Ishikawa (cell line): Measurements from ENCODE around the gene HGS.

ENCODE experiments used
- CEBPB ChIP-seq: IDR thresholded peaks from 2 replicates; pipeline ENCODE4 v1.6.1; 2012
- CREB1 ChIP-seq: IDR thresholded peaks from 2 replicates; pipeline ENCODE4 v1.6.1; 2012; ENCODE audit warnings: low read depth
- EGR1 ChIP-seq: IDR thresholded peaks from 2 replicates; pipeline ENCODE4 v1.6.1; 2012
- EP300 ChIP-seq: IDR thresholded peaks from 2 replicates; pipeline ENCODE4 v1.6.1; 2012; ENCODE audit warnings: borderline replicate concordance
- FOXM1 ChIP-seq: IDR thresholded peaks from 2 replicates; pipeline ENCODE4 v1.6.1; 2012; ENCODE audit warnings: low read depth, borderline replicate concordance
- MAX ChIP-seq: IDR thresholded peaks from 2 replicates; pipeline ENCODE4 v1.6.1; 2012
- NFIC ChIP-seq: IDR thresholded peaks from 2 replicates; pipeline ENCODE4 v1.6.1; 2012
- RAD21 ChIP-seq: IDR thresholded peaks from 2 replicates; pipeline ENCODE4 v1.6.1; 2012; ENCODE audit warnings: low read depth
- REST ChIP-seq: IDR thresholded peaks from 2 replicates; pipeline ENCODE4 v1.6.1; 2012; ENCODE audit warnings: low read depth, mild to moderate bottlenecking
- TAF1 ChIP-seq: IDR thresholded peaks from 2 replicates; pipeline ENCODE4 v1.6.1; 2012; ENCODE audit warnings: low read depth, mild to moderate bottlenecking
- TCF12 ChIP-seq: IDR thresholded peaks from 2 replicates; pipeline ENCODE4 v1.6.1; 2012; ENCODE audit warnings: low read depth
- TEAD4 ChIP-seq: IDR thresholded peaks from 2 replicates; pipeline ENCODE4 v1.6.1; 2012
- USF1 ChIP-seq: IDR thresholded peaks from 2 replicates; pipeline ENCODE4 v1.6.1; 2012
- YY1 ChIP-seq: IDR thresholded peaks from 2 replicates; pipeline ENCODE4 v1.6.1; 2012; ENCODE audit warnings: low read depth
- ZBTB7A ChIP-seq: IDR thresholded peaks from 2 replicates; pipeline ENCODE4 v1.6.1; 2012; ENCODE audit warnings: low read depth

The HGS gene

GRCh38 chr17:81708739-81709185, 25.0 kb downstream of the HGS start:
- TF ChIP-seq MAX (no peak), TAF1 (no peak), ZBTB7A (no peak), USF1 (no peak), EP300 (no peak), RAD21 (no peak), YY1 (no peak), CEBPB (no peak), REST (no peak), TEAD4 (no peak), FOXM1 (no peak), EGR1 (no peak)

- TF ChIP-seq CREB1 (no peak), TEAD4 (no peak), RAD21 (no peak), TAF1 (0 out of 2 replicates have a peak, but pooled peaks have one; percentile 3), ZBTB7A (0 out of 2 replicates have a peak, but pooled peaks have one; percentile 44), MAX (0 out of 2 replicates have a peak, but pooled peaks have one; percentile 10), TCF12 (no peak)
Measured at GRCh38 chr17:81710514-81711308, 26.9 kb downstream of the HGS start.

- peak; percentile 98 for TF ChIP-seq MAX
- TF ChIP-seq YY1: no peak
- peak; percentile 87 for TF ChIP-seq USF1
- peak; percentile 67 for TF ChIP-seq TCF12
- no peak for TF ChIP-seq EP300
- no peak for TF ChIP-seq REST
- peak; percentile 20; the same call in 1 of the 2 replicates for TF ChIP-seq CREB1
- TF ChIP-seq NFIC: peak; percentile 83
- no peak for TF ChIP-seq FOXM1
- TF ChIP-seq TAF1: no peak
- TF ChIP-seq EGR1: no peak
- no peak for TF ChIP-seq CEBPB
- peak; percentile 40 for TF ChIP-seq TEAD4
- no peak for TF ChIP-seq RAD21
Measured at GRCh38 chr17:81711814-81712467, 28.1 kb downstream of the HGS start, which contains the start of gene SLC25A10. Gene SLC25A10 (plus strand): TSS chr17:81712284. CDS start chr17:81712427, 143 bp downstream.

GRCh38 chr17:81712468-81713003, 28.7 kb downstream of the HGS start:
- TF ChIP-seq RAD21 (no peak; the same call in 1 of the 2 replicates), CEBPB (no peak), REST (no peak), TCF12 (no peak), FOXM1 (no peak)
